ENCODE data around the gene JUP.

DNA sequence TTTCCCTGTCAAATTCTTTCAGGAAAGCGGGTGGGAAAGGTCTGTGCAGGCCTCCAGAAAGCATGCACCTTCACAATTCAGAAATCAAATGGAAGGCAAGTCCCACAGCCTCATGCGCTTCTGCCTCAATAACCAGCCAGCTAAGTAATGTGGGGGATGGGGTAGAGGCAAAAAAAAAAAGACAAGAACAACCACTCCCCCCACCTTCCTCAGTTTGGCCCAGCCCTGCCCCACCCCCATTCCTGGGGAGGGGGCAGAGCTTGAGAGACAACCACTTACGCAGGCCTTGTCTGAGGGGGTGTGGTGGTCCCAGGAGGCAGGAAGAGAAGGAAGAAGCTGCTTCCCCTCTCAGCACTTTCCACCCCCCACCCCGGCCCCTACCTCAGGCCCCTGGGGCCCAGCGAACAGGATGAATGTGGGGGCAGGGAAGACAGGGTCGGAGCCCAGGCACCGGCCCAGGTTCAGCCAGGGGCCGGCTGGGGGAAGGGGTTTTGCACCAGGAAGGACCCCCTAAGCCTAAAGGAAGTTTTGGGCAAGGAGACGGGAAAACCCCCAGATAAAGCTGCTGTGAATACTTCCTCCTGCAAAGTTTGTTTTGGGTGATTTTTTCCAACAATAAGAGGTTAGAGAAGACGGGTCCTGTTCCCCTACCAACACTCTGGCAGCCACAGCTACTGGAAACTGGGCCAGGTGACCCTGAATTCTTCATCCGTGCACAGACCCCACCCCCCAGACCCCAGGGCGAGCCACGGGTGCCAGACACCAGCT, 1.2 kb downstream of the JUP start:
- peak in 1 of 3 donors; percentile 1 for TF ChIP-seq POLR2A (IDR thresholded peaks at IDR 0.05)
- TF ChIP-seq, protein P1, sequence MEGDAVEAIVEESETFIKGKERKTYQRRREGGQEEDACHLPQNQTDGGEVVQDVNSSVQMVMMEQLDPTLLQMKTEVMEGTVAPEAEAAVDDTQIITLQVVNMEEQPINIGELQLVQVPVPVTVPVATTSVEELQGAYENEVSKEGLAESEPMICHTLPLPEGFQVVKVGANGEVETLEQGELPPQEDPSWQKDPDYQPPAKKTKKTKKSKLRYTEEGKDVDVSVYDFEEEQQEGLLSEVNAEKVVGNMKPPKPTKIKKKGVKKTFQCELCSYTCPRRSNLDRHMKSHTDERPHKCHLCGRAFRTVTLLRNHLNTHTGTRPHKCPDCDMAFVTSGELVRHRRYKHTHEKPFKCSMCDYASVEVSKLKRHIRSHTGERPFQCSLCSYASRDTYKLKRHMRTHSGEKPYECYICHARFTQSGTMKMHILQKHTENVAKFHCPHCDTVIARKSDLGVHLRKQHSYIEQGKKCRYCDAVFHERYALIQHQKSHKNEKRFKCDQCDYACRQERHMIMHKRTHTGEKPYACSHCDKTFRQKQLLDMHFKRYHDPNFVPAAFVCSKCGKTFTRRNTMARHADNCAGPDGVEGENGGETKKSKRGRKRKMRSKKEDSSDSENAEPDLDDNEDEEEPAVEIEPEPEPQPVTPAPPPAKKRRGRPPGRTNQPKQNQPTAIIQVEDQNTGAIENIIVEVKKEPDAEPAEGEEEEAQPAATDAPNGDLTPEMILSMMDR (IDR thresholded peaks at IDR 0.05): no peak

Data from body of pancreas (tissue), 4 donors.